Stimulated activated CD4-positive, alpha-beta T cell treated with anti-CD3 and anti-CD28 coated beads, Interleukin-12 subunit alpha, Interleukin-12 subunit beta, amount 100 ng/mL, for 24 hours (primary cell): ENCODE measurements around the gene LILRB4.
"Not testable (repeated sequence)": the region's sequence is repeated elsewhere in the genome, so short reads cannot be mapped to it uniquely, and the experiment has no call there.

ENCODE experiments used
- DNase-seq, 2 experiments: peaks; one replicate each; pipeline ENCODE4 v3.0.0-alpha.2; 2020; ENCODE audit warnings: low read depth in 2 of 2

The LILRB4 gene

GRCh38 chr19:54650108-54650655 lies 12.6 kb upstream of the LILRB4 start:
- no peak for DNase-seq

- no peak for DNase-seq
Observed at GRCh38 chr19:54653181-54653809, 9.5 kb upstream of the LILRB4 start.

- no peak for DNase-seq
Observed at GRCh38 chr19:54654447-54655321, 8.1 kb upstream of the LILRB4 start.

- no peak for DNase-seq
Observed at GRCh38 chr19:54659300-54659699, 3.5 kb upstream of the LILRB4 start.

- DNase-seq, result no peak
Observed at GRCh38 chr19:54660306-54660705, 2.5 kb upstream of the LILRB4 start.

- DNase-seq, result no peak
Observed at GRCh38 chr19:54660964-54661363, 1.8 kb upstream of the LILRB4 start.

- no peak for DNase-seq
Observed at GRCh38 chr19:54661846-54662481, 821 bp upstream of the LILRB4 start.

- no peak for DNase-seq
Observed at GRCh38 chr19:54665530-54665929, 2.7 kb downstream of the LILRB4 start.

- DNase-seq, result no peak
Observed at GRCh38 chr19:54667217-54667616, 4.4 kb downstream of the LILRB4 start.

- no peak for DNase-seq
Observed at GRCh38 chr19:54668353-54668752, 5.6 kb downstream of the LILRB4 start.

- DNase-seq, result no peak
Observed at GRCh38 chr19:54670576-54671357, 8.0 kb downstream of the LILRB4 start.

- DNase-seq, result no peak
Observed at GRCh38 chr19:54673222-54673621, 10.4 kb downstream of the LILRB4 start.

GRCh38 chr19:54674021-54674617 lies 11.3 kb downstream of the LILRB4 start:
- DNase-seq, result no peak

- not testable (repeated sequence) for DNase-seq
Observed at GRCh38 chr19:54676210-54676834, 13.5 kb downstream of the LILRB4 start.

GRCh38 chr19:54677217-54677616 lies 14.4 kb downstream of the LILRB4 start:
- DNase-seq, result no peak

- DNase-seq, result not testable (repeated sequence)
Observed at GRCh38 chr19:54681596-54681995, 18.8 kb downstream of the LILRB4 start.

- DNase-seq, result no peak
Observed at GRCh38 chr19:54682306-54682856, 19.6 kb downstream of the LILRB4 start.

- DNase-seq, result no peak
Observed at GRCh38 chr19:54684527-54684926, 21.7 kb downstream of the LILRB4 start.

- DNase-seq, result no peak
Observed at GRCh38 chr19:54691582-54692297, 29.0 kb downstream of the LILRB4 start.

GRCh38 chr19:54692298-54692615 lies 29.5 kb downstream of the LILRB4 start:
- no peak for DNase-seq
